ENCODE measurements around the gene HTR4.

The HTR4 gene

GRCh38 chr5:148574167-148574566 lies 80.2 kb downstream of the HTR4 start:
- Histone ChIP-seq H3K4me3 (ENCODE audit: low read length in 2 of 2) (no peak overlapping the region), H3K9me3 (ENCODE audit: control insufficient read depth in 2 of 2, low read length in 2 of 2) (no peaks in the 10 kb centered on the region), H3K9ac (ENCODE audit: low read depth in 1 of 2, low read length in 2 of 2) (no peak overlapping the region), H3K36me3 (ENCODE audit: control insufficient read depth in 2 of 2, insufficient read depth in 2 of 2, low read length in 2 of 2) (no peaks in the 10 kb centered on the region), H3K27ac (ENCODE audit: low read depth in 2 of 2, low read length in 2 of 2) (no peak overlapping the region), H3K4me1 (ENCODE audit: control insufficient read depth in 2 of 2, insufficient read depth in 2 of 2, low read length in 2 of 2) (no peaks in the 10 kb centered on the region), H3K27me3 (ENCODE audit: control insufficient read depth in 2 of 2, insufficient read depth in 2 of 2, low read length in 2 of 2) (no peaks in the 10 kb centered on the region)

- H3K9ac ChIP-seq (ENCODE audit: low read depth in 1 of 2, low read length in 2 of 2): no peak overlapping the region
- no peak overlapping the region for H3K27ac ChIP-seq (ENCODE audit: low read depth in 2 of 2, low read length in 2 of 2)
- H3K4me3 ChIP-seq (ENCODE audit: low read length in 2 of 2): no peak overlapping the region
These were observed 81.0 kb downstream of the HTR4 start for GRCh38 chr5:148573374-148573773.

GRCh38 chr5:148569948-148570347 lies 84.4 kb downstream of the HTR4 start:
- no peaks in the 10 kb centered on the region for H3K36me3 ChIP-seq (ENCODE audit: control insufficient read depth in 2 of 2, insufficient read depth in 2 of 2, low read length in 2 of 2)
- no peak overlapping the region for H3K4me3 ChIP-seq (ENCODE audit: low read length in 2 of 2)
- H3K4me1 ChIP-seq (ENCODE audit: control insufficient read depth in 2 of 2, insufficient read depth in 2 of 2, low read length in 2 of 2): no peaks in the 10 kb centered on the region
- no peaks in the 10 kb centered on the region for H3K27me3 ChIP-seq (ENCODE audit: control insufficient read depth in 2 of 2, insufficient read depth in 2 of 2, low read length in 2 of 2)
- H3K9ac ChIP-seq (ENCODE audit: low read depth in 1 of 2, low read length in 2 of 2): no peak overlapping the region
- H3K9me3 ChIP-seq (ENCODE audit: control insufficient read depth in 2 of 2, low read length in 2 of 2): no peaks in the 10 kb centered on the region
- no peak overlapping the region for H3K27ac ChIP-seq (ENCODE audit: low read depth in 2 of 2, low read length in 2 of 2)

More at GRCh38 chr5:148573374-148573773, 81.0 kb downstream of the HTR4 start:
- Histone ChIP-seq H3K4me1 (ENCODE audit: control insufficient read depth in 2 of 2, insufficient read depth in 2 of 2, low read length in 2 of 2) (no peaks in the 10 kb centered on the region), H3K36me3 (ENCODE audit: control insufficient read depth in 2 of 2, insufficient read depth in 2 of 2, low read length in 2 of 2) (no peaks in the 10 kb centered on the region), H3K27me3 (ENCODE audit: control insufficient read depth in 2 of 2, insufficient read depth in 2 of 2, low read length in 2 of 2) (no peaks in the 10 kb centered on the region), H3K9me3 (ENCODE audit: control insufficient read depth in 2 of 2, low read length in 2 of 2) (no peaks in the 10 kb centered on the region)

- Histone ChIP-seq H3K27me3 (ENCODE audit: control insufficient read depth in 2 of 2, insufficient read depth in 2 of 2, low read length in 2 of 2) (no peaks in the 10 kb centered on the region), H3K36me3 (ENCODE audit: control insufficient read depth in 2 of 2, insufficient read depth in 2 of 2, low read length in 2 of 2) (no peaks in the 10 kb centered on the region), H3K9me3 (ENCODE audit: control insufficient read depth in 2 of 2, low read length in 2 of 2) (no peaks in the 10 kb centered on the region), H3K4me3 (ENCODE audit: low read length in 2 of 2) (no peak overlapping the region), H3K9ac (ENCODE audit: low read depth in 1 of 2, low read length in 2 of 2) (no peak overlapping the region), H3K27ac (ENCODE audit: low read depth in 2 of 2, low read length in 2 of 2) (no peak overlapping the region), H3K4me1 (ENCODE audit: control insufficient read depth in 2 of 2, insufficient read depth in 2 of 2, low read length in 2 of 2) (no peaks in the 10 kb centered on the region)
These were observed 89.2 kb downstream of the HTR4 start for GRCh38 chr5:148565148-148565547.

- H3K4me3 ChIP-seq (ENCODE audit: low read length in 2 of 2): no peak overlapping the region
- no peaks in the 10 kb centered on the region for H3K36me3 ChIP-seq (ENCODE audit: control insufficient read depth in 2 of 2, insufficient read depth in 2 of 2, low read length in 2 of 2)
- no peak overlapping the region for H3K27ac ChIP-seq (ENCODE audit: low read depth in 2 of 2, low read length in 2 of 2)
- H3K27me3 ChIP-seq (ENCODE audit: control insufficient read depth in 2 of 2, insufficient read depth in 2 of 2, low read length in 2 of 2): no peaks in the 10 kb centered on the region
- no peak overlapping the region for H3K9ac ChIP-seq (ENCODE audit: low read depth in 1 of 2, low read length in 2 of 2)
- H3K9me3 ChIP-seq (ENCODE audit: control insufficient read depth in 2 of 2, low read length in 2 of 2): no peaks in the 10 kb centered on the region
- H3K4me1 ChIP-seq (ENCODE audit: control insufficient read depth in 2 of 2, insufficient read depth in 2 of 2, low read length in 2 of 2): no peaks in the 10 kb centered on the region
These were observed 91.3 kb downstream of the HTR4 start for GRCh38 chr5:148563021-148563420.

GRCh38 chr5:148561801-148562311 lies 92.5 kb downstream of the HTR4 start:
- Histone ChIP-seq H3K27ac (ENCODE audit: low read depth in 2 of 2, low read length in 2 of 2) (no peak overlapping the region), H3K4me3 (ENCODE audit: low read length in 2 of 2) (no peak overlapping the region), H3K9ac (ENCODE audit: low read depth in 1 of 2, low read length in 2 of 2) (no peak overlapping the region), H3K9me3 (ENCODE audit: control insufficient read depth in 2 of 2, low read length in 2 of 2) (no peaks in the 10 kb centered on the region), H3K36me3 (ENCODE audit: control insufficient read depth in 2 of 2, insufficient read depth in 2 of 2, low read length in 2 of 2) (no peaks in the 10 kb centered on the region), H3K4me1 (ENCODE audit: control insufficient read depth in 2 of 2, insufficient read depth in 2 of 2, low read length in 2 of 2) (no peaks in the 10 kb centered on the region), H3K27me3 (ENCODE audit: control insufficient read depth in 2 of 2, insufficient read depth in 2 of 2, low read length in 2 of 2) (no peaks in the 10 kb centered on the region)

- H3K9me3 ChIP-seq (ENCODE audit: control insufficient read depth in 2 of 2, low read length in 2 of 2): no peaks in the 10 kb centered on the region
- H3K36me3 ChIP-seq (ENCODE audit: control insufficient read depth in 2 of 2, insufficient read depth in 2 of 2, low read length in 2 of 2): no peaks in the 10 kb centered on the region
- H3K4me3 ChIP-seq (ENCODE audit: low read length in 2 of 2): no peak overlapping the region
- no peaks in the 10 kb centered on the region for H3K27me3 ChIP-seq (ENCODE audit: control insufficient read depth in 2 of 2, insufficient read depth in 2 of 2, low read length in 2 of 2)
- no peak overlapping the region for H3K27ac ChIP-seq (ENCODE audit: low read depth in 2 of 2, low read length in 2 of 2)
- no peak overlapping the region for H3K9ac ChIP-seq (ENCODE audit: low read depth in 1 of 2, low read length in 2 of 2)
- no peaks in the 10 kb centered on the region for H3K4me1 ChIP-seq (ENCODE audit: control insufficient read depth in 2 of 2, insufficient read depth in 2 of 2, low read length in 2 of 2)
These were observed 94.9 kb downstream of the HTR4 start for GRCh38 chr5:148559461-148559860.

GRCh38 chr5:148558892-148559291 lies 95.4 kb downstream of the HTR4 start:
- no peak overlapping the region for H3K9ac ChIP-seq (ENCODE audit: low read depth in 1 of 2, low read length in 2 of 2)
- no peaks in the 10 kb centered on the region for H3K9me3 ChIP-seq (ENCODE audit: control insufficient read depth in 2 of 2, low read length in 2 of 2)
- H3K27me3 ChIP-seq (ENCODE audit: control insufficient read depth in 2 of 2, insufficient read depth in 2 of 2, low read length in 2 of 2): no peaks in the 10 kb centered on the region
- H3K4me1 ChIP-seq (ENCODE audit: control insufficient read depth in 2 of 2, insufficient read depth in 2 of 2, low read length in 2 of 2): no peaks in the 10 kb centered on the region
- no peaks in the 10 kb centered on the region for H3K36me3 ChIP-seq (ENCODE audit: control insufficient read depth in 2 of 2, insufficient read depth in 2 of 2, low read length in 2 of 2)
- no peak overlapping the region for H3K27ac ChIP-seq (ENCODE audit: low read depth in 2 of 2, low read length in 2 of 2)
- H3K4me3 ChIP-seq (ENCODE audit: low read length in 2 of 2): no peak overlapping the region

GRCh38 chr5:148556835-148557234 lies 97.5 kb downstream of the HTR4 start:
- Histone ChIP-seq H3K27me3 (ENCODE audit: control insufficient read depth in 2 of 2, insufficient read depth in 2 of 2, low read length in 2 of 2) (no peaks in the 10 kb centered on the region), H3K4me1 (ENCODE audit: control insufficient read depth in 2 of 2, insufficient read depth in 2 of 2, low read length in 2 of 2) (no peaks in the 10 kb centered on the region), H3K4me3 (ENCODE audit: low read length in 2 of 2) (no peak overlapping the region), H3K9ac (ENCODE audit: low read depth in 1 of 2, low read length in 2 of 2) (no peak overlapping the region), H3K27ac (ENCODE audit: low read depth in 2 of 2, low read length in 2 of 2) (no peak overlapping the region), H3K36me3 (ENCODE audit: control insufficient read depth in 2 of 2, insufficient read depth in 2 of 2, low read length in 2 of 2) (no peaks in the 10 kb centered on the region), H3K9me3 (ENCODE audit: control insufficient read depth in 2 of 2, low read length in 2 of 2) (no peaks in the 10 kb centered on the region)

GRCh38 chr5:148554621-148555020 lies 99.7 kb downstream of the HTR4 start:
- H3K9ac ChIP-seq (ENCODE audit: low read depth in 1 of 2, low read length in 2 of 2): no peak overlapping the region
- H3K27ac ChIP-seq (ENCODE audit: low read depth in 2 of 2, low read length in 2 of 2): no peak overlapping the region
- no peak overlapping the region for H3K4me3 ChIP-seq (ENCODE audit: low read length in 2 of 2)
- H3K9me3 ChIP-seq (ENCODE audit: control insufficient read depth in 2 of 2, low read length in 2 of 2): no peaks in the 10 kb centered on the region
- H3K36me3 ChIP-seq (ENCODE audit: control insufficient read depth in 2 of 2, insufficient read depth in 2 of 2, low read length in 2 of 2): no peaks in the 10 kb centered on the region
- H3K4me1 ChIP-seq (ENCODE audit: control insufficient read depth in 2 of 2, insufficient read depth in 2 of 2, low read length in 2 of 2): no peaks in the 10 kb centered on the region
- no peaks in the 10 kb centered on the region for H3K27me3 ChIP-seq (ENCODE audit: control insufficient read depth in 2 of 2, insufficient read depth in 2 of 2, low read length in 2 of 2)

- Histone ChIP-seq H3K4me1 (ENCODE audit: control insufficient read depth in 2 of 2, insufficient read depth in 2 of 2, low read length in 2 of 2) (no peaks in the 10 kb centered on the region), H3K27ac (ENCODE audit: low read depth in 2 of 2, low read length in 2 of 2) (no peak overlapping the region), H3K36me3 (ENCODE audit: control insufficient read depth in 2 of 2, insufficient read depth in 2 of 2, low read length in 2 of 2) (no peaks in the 10 kb centered on the region), H3K4me3 (ENCODE audit: low read length in 2 of 2) (no peak overlapping the region), H3K9ac (ENCODE audit: low read depth in 1 of 2, low read length in 2 of 2) (no peak overlapping the region), H3K9me3 (ENCODE audit: control insufficient read depth in 2 of 2, low read length in 2 of 2) (no peaks in the 10 kb centered on the region), H3K27me3 (ENCODE audit: control insufficient read depth in 2 of 2, insufficient read depth in 2 of 2, low read length in 2 of 2) (no peaks in the 10 kb centered on the region)
These were observed 110.6 kb downstream of the HTR4 start for GRCh38 chr5:148543727-148544126.

All from mucosa of rectum (tissue), 2 donors.